GM12873 (cell line): ENCODE results near the gene HAND2.
A peak's percentile ranks its signal among the peaks of the same experiment; 100 is the strongest.

ENCODE experiments used
- TF ChIP-seq, protein P1 (sequence below): IDR thresholded peaks from 2 replicates; pipeline ENCODE4 v1.5.1; 2012; ENCODE audit warnings: low read depth, mild to moderate bottlenecking, moderate library complexity, low read length, control low read depth; ENCODE audit not compliant: insufficient read depth; ENCODE audit errors: missing control alignments

Gene HAND2

DNA sequence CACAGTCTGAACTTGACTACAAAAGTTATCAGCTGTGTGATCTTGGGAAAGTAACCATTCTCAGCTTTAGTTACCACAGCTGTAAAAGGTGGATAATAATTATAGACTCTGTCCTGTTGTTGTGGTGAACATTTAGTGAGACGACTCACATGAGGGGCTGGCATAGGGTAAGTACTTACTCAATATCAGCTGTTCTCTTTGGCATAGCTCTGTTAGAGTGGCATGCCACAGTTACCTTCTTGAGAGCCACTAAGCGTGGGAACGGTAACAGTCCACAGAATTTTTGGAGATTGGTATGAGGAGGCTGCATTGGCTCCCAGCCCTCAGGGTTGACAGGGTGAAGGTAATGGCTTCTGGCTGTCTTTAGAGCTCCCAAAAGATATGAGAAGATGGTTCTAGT, 13.2 kb upstream of the HAND2 start:
- TF ChIP-seq, protein P1, sequence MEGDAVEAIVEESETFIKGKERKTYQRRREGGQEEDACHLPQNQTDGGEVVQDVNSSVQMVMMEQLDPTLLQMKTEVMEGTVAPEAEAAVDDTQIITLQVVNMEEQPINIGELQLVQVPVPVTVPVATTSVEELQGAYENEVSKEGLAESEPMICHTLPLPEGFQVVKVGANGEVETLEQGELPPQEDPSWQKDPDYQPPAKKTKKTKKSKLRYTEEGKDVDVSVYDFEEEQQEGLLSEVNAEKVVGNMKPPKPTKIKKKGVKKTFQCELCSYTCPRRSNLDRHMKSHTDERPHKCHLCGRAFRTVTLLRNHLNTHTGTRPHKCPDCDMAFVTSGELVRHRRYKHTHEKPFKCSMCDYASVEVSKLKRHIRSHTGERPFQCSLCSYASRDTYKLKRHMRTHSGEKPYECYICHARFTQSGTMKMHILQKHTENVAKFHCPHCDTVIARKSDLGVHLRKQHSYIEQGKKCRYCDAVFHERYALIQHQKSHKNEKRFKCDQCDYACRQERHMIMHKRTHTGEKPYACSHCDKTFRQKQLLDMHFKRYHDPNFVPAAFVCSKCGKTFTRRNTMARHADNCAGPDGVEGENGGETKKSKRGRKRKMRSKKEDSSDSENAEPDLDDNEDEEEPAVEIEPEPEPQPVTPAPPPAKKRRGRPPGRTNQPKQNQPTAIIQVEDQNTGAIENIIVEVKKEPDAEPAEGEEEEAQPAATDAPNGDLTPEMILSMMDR, result no peak

DNA sequence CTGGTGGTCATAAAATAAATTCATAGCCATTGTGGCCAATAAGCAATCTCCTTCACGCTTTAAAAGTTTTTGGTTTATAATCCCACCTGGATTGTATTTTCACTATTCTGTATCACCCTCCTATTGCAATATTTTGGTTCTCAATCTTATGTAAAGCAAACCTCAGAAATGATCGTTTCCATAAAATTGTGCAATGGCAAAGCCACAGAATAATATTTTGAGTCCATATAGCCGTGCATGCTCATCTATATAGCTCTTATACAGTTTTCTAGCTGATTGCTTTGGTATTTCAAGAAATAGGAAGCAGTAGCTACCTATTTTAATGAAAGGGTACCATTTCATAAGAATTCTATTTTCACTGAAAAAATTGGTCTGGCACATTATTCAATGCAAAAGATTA, 10.0 kb upstream of the HAND2 start:
- TF ChIP-seq, protein P1, result no peak

DNA sequence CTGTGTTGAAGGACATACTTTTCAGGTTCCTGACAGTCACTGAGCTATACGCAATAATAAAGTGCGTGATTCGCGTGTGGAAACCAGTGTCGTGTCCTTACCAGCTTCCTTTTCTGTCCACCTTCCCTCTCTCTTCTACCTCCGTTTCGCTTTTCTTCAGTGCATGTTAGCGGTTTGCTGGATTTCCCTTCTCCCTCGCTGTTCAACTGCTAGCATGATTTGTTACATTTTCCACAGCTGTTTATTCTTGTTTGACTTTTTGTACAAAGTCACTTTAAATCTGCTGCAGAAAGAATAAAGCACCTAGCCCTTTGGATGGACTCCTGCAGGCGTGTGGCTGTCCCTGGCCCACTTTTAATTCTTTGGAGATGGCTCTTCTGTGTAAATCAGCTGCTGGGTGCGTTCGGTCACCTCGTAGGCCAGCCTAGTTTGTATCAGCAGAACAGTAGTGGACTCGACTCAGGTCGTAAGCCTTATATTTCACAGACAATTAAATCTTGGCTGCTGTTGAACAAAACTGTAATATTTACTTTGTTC, 8.9 kb upstream of the HAND2 start:
- TF ChIP-seq, protein P1, result no peak

DNA sequence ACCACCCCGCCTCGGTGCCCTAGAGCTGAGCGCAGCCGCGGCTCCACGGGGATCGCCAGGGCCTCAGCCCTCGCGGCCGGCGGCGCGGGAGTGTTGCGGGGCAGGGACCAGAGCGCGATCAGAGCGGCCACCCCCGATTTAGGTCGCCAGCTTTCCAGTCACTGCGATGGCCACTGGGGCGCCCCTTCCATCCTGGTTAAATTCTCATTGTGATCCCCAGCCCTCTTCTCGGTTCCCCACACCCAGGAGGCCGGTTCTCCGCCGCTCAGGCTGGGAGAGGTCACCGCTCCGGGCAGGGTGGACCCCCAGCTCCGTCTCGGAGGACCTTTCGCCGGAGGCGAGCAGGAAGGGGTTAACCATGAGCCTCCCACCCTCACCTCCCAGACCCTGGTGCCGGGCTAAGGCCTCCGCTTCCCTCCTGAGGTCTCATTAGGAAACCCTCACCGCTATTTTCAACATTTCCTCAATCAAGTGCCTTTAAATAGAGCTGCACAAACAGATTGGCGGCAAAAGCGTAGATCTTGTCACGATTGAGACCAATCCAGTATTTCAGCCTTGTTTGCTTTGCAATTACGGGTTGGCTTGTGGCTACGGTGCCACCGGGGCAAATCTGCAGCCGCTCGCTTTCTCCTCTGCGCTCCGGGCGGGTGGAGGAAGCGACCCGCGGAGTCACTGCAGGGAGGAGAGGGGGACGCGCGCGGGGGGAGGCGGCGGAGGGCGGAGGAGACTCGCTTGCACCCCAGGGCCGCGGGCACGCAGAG, 8.3 kb upstream of the HAND2 start:
- TF ChIP-seq, protein P1, result no peak

DNA sequence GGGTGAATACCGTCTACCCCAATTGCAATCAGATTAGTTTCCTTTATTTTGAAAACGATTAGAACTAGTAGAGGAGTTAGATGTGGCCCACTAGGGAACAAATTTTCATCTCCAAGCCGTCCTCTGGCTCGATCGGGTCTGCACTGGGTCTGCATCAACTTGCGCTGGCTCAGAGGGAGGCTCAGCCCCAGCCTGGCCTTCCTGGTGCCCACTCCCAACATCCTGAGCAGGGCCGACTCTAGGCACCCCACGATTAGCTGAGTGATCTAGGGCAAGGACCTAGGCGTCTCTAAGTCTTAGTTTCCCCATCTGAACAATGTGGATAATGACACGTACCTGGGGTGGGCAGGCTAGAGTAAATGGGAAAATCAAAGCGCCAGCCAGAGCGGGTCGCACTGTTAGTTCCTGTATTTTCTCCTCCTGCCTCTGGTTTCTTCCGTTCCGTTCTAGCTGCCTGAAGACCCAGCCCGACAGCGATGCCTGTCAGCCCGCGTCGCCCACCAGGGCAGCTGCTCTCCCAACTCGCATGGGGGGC, 7.7 kb upstream of the HAND2 start:
- TF ChIP-seq, protein P1, result no peak

DNA sequence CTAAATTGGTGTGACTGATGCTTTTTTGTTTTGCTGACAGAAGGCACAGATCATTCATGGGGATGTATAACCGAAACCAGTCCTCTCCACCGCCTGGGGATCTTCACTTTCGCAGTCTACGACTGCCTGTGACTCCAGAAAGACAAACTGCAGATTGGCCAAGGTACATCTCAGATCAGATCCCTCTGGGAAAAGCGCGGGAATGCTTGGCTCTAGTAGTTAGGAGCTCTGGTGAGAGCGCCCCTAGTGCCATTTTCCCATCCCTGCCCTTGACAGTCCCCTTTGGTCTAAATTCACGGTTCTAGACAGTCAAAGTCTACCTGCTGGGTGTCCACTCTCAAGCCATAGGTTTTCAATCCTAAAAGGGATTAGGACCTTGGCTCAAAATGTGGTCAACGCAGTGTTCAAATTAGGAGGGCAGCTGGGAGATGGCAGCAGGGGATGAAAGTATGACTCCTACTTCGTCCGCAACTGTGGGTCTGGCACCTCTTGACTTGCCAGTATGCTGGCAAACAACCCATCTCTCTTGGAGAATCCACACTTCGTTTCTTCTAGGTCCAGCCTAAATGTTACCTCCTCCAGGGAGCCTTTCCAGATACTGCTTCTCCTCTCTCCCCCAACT, 6.9 kb upstream of the HAND2 start:
- TF ChIP-seq, protein P1, result peak; percentile 23

DNA sequence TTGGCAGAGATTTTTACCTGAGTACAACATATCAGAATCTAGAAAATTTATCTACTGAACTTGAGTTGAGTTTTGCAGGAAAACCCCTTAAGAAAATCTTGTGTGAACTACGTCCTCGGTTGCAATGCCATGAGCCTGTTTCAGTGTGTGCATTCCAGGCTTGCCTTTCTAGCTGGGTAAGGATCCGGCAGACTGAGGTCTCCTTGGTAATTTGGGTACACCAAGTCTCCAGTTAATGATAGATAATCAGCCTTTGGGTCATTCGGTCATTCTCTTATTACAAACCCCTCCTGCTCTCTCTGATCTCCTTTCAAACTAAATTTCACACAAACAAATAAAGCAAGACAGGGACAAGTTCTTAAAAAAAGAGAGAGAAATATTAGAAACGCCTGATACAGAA, 5.9 kb upstream of the HAND2 start:
- TF ChIP-seq, protein P1, result no peak
